Caco-2 (cell line): ENCODE data around the gene ENTPD7. TPM values are rescaled to one million over a fixed set of nuclear protein-coding genes. Genes with fewer than 3 reads are reported as not detected.

ENCODE experiments used
- BruUV-seq: library from RNA; stranded (reverse); fragments of 400-500 nt; replicated peaks from 2 replicates; lab custom pipeline; 2021; lab: Mats Ljungman, UMichigan
- CTCF ChIA-PET: fragments of 300-600 bp; sonication (Branson Sonifier 250); formaldehyde crosslinking; loops from one replicate; lab custom pipeline; 2022; ENCODE audit warnings: antibody characterized with exemption; lab: Charles Lee
- POLR2A ChIA-PET: fragments of 300-600 bp; sonication (Branson Sonifier 250); formaldehyde crosslinking; loops from one replicate; lab custom pipeline; 2022; ENCODE audit warnings: antibody characterized with exemption; lab: Charles Lee
- DNase-seq, 2 experiments: peaks; one replicate each; pipeline versions ENCODE4 v3.0.0 to v3.0.0-alpha.2; 2020 to 2022
- H3K27me3 ChIP-seq: replicated peaks from 2 replicates; pipeline ENCODE4 v1.6.0; 2011; ENCODE audit warnings: low read length; ENCODE audit not compliant: control insufficient read depth, insufficient read depth
- H3K36me3 ChIP-seq: 2 replicates; pipeline ENCODE4 v1.5.1; 2011; ENCODE audit warnings: low read length; ENCODE audit not compliant: control insufficient read depth, insufficient read depth
- H3K4me1 ChIP-seq: fragments of 250-450 bp; sonication (Bioruptor Pico); 2 replicates; pipeline ENCODE4 v1.5.1; 2020; ENCODE audit warnings: mild to moderate bottlenecking
- H3K4me3 ChIP-seq: 2 replicates; pipeline ENCODE4 v1.5.1; 2011; ENCODE audit warnings: low read depth, mild to moderate bottlenecking, control low read depth, low read length
- H3K9me3 ChIP-seq: fragments of 250-450 bp; sonication (Bioruptor Pico); 2 replicates; pipeline ENCODE4 v1.5.1; 2020; ENCODE audit warnings: mild to moderate bottlenecking, moderate library complexity
- H3K27ac Mint-ChIP-seq: one replicate; pipeline ENCODE4 v1.8.0; 2022; ENCODE audit warnings: mixed read lengths; ENCODE audit not compliant: unreplicated experiment
- H3K27me3 Mint-ChIP-seq: one replicate; pipeline ENCODE4 v1.8.0; 2022; ENCODE audit warnings: mixed read lengths; ENCODE audit not compliant: insufficient read depth, unreplicated experiment
- H3K36me3 Mint-ChIP-seq: one replicate; pipeline ENCODE4 v1.8.0; 2022; ENCODE audit warnings: mild to moderate bottlenecking, mixed read lengths; ENCODE audit not compliant: insufficient read depth, unreplicated experiment
- H3K4me1 Mint-ChIP-seq: one replicate; pipeline ENCODE4 v1.8.0; 2022; ENCODE audit warnings: low read depth, mixed read lengths; ENCODE audit not compliant: unreplicated experiment
- H3K4me3 Mint-ChIP-seq: one replicate; pipeline ENCODE4 v1.8.0; 2022; ENCODE audit warnings: mild to moderate bottlenecking, moderate library complexity, mixed read lengths; ENCODE audit not compliant: unreplicated experiment
- H3K9me3 Mint-ChIP-seq: one replicate; pipeline ENCODE4 v1.8.0; 2022; ENCODE audit warnings: mixed read lengths; ENCODE audit not compliant: unreplicated experiment
- intact Hi-C: fragments of 100-400 bp; cut with micrococcal nuclease; formaldehyde crosslinking; loops from one replicate; pipeline ENCODE4 v1.10.0; 2022; ENCODE audit not compliant: unreplicated experiment
- total RNA-seq: library from RNA; stranded (reverse); gene quantifications from 2 replicates; pipeline ENCODE4 v1.2.3, GENCODE V29; 2022
- TF ChIP-seq, protein P1 (sequence below), 2 experiments: fragments of 200-600 bp in 1 of 2; IDR thresholded peaks; 1 replicate in 1 of 2; 2 replicates in 1 of 2; pipeline versions ENCODE4 v1.5.1 to v1.8.0; 2011 to 2022; ENCODE audit warnings: antibody characterized with exemption in 1 of 2, control low read depth in 1 of 2, inconsistent platforms in 1 of 2, low read depth in 1 of 2, low read length in 1 of 2, mild to moderate bottlenecking in 1 of 2, moderate library complexity in 1 of 2; ENCODE audit not compliant: insufficient read depth in 1 of 2, severe bottlenecking in 1 of 2, unreplicated experiment in 1 of 2

ENTPD7 gene
- total RNA-seq, 1 experiment from 2014 or later: 36.0 TPM

DNA sequence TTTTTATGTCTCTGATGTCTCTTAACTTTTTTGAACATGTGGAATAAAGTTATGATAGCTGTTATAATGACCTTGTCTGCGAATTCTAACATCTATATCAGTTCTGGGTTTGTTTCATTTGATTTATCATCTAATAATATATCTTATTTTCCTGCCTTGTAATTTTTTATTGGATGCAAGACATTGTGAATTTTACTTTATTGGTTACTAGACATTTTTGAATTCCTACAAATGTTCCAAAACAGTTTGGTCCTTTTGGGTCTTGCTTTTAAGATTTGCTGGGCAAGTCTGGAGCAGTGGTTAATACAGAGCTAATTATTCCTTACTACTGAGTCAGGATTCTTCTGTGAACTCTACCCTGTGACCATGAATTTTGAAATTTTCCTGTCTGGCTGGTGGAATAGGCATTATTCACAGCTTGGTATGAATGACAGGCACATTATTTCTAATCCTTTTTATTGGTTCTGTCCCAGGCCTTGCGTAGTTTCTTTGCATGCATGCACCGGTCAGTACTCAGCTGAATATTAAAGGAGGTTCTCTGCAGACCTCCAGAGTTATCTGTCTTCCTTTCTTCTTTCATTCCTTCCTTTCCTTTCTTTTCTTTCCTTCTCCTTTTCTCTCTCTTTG lies 81.7 kb downstream of the ENTPD7 start:
- DNase-seq: no peak
- ChIA-PET CTCF (no interaction called here), POLR2A (no interaction called here)
- TF ChIP-seq, protein P1, sequence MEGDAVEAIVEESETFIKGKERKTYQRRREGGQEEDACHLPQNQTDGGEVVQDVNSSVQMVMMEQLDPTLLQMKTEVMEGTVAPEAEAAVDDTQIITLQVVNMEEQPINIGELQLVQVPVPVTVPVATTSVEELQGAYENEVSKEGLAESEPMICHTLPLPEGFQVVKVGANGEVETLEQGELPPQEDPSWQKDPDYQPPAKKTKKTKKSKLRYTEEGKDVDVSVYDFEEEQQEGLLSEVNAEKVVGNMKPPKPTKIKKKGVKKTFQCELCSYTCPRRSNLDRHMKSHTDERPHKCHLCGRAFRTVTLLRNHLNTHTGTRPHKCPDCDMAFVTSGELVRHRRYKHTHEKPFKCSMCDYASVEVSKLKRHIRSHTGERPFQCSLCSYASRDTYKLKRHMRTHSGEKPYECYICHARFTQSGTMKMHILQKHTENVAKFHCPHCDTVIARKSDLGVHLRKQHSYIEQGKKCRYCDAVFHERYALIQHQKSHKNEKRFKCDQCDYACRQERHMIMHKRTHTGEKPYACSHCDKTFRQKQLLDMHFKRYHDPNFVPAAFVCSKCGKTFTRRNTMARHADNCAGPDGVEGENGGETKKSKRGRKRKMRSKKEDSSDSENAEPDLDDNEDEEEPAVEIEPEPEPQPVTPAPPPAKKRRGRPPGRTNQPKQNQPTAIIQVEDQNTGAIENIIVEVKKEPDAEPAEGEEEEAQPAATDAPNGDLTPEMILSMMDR (IDR thresholded peaks at IDR 0.05; ENCODE audit: insufficient read depth in 1 of 2, low read depth in 1 of 2, low read length in 1 of 2, severe bottlenecking in 1 of 2, unreplicated experiment in 1 of 2): no peak
- BruUV-seq: no TSS peak
- Histone ChIP-seq H3K4me1 (no peaks in the 10 kb centered on the region), H3K36me3 (peaks cover 1% of the 10 kb centered on the region), H3K27me3 (no peaks in the 10 kb centered on the region), H3K9me3 (peaks cover 6% of the 10 kb centered on the region; the same call in 1 of the 2 replicates), H3K4me3 (no peak overlapping the region)
- H3K27ac Mint-ChIP-seq: no peak overlapping the region
- no peaks in the 10 kb centered on the region for H3K27me3 Mint-ChIP-seq
- H3K4me1 Mint-ChIP-seq: no peaks in the 10 kb centered on the region
- intact Hi-C loops: no loop called here
- peaks cover 82% of the 10 kb centered on the region for H3K36me3 Mint-ChIP-seq
- no peak overlapping the region for H3K4me3 Mint-ChIP-seq
- H3K9me3 Mint-ChIP-seq: peaks cover 33% of the 10 kb centered on the region

DNA sequence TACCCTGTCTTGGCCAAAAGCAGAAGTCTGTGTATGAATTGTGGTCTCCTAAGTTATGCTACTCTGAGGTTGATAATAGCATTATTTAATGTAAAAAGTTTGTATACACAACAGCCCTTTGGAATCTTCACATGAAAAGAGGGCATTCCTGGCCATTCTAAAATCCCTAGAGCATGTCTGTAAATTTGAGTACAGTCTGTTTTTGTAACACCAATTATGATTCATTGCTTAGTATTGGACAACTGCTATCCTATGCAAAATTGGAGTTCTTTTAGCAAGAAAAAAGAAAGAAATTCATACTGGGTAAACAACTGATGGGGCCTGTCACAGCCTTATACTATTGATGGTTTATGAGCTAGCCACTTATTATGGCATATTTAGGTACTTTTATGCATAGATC lies 82.9 kb downstream of the ENTPD7 start:
- Histone ChIP-seq H3K4me3 (no peak overlapping the region), H3K27me3 (no peaks in the 10 kb centered on the region), H3K4me1 (no peaks in the 10 kb centered on the region), H3K9me3 (peaks cover 6% of the 10 kb centered on the region; the same call in 1 of the 2 replicates), H3K36me3 (peaks cover 1% of the 10 kb centered on the region)
- DNase-seq: no peak
- ChIA-PET POLR2A (no interaction called here), CTCF (no interaction called here)
- peaks cover 33% of the 10 kb centered on the region for H3K9me3 Mint-ChIP-seq
- H3K4me3 Mint-ChIP-seq: no peak overlapping the region
- H3K27me3 Mint-ChIP-seq: no peaks in the 10 kb centered on the region
- intact Hi-C loops: no loop called here
- H3K27ac Mint-ChIP-seq: no peak overlapping the region
- H3K36me3 Mint-ChIP-seq: peaks cover 70% of the 10 kb centered on the region
- BruUV-seq: no TSS peak
- no peaks in the 10 kb centered on the region for H3K4me1 Mint-ChIP-seq
- TF ChIP-seq, protein P1 (IDR thresholded peaks at IDR 0.05; ENCODE audit: insufficient read depth in 1 of 2, low read depth in 1 of 2, low read length in 1 of 2, severe bottlenecking in 1 of 2, unreplicated experiment in 1 of 2): no peak

DNA sequence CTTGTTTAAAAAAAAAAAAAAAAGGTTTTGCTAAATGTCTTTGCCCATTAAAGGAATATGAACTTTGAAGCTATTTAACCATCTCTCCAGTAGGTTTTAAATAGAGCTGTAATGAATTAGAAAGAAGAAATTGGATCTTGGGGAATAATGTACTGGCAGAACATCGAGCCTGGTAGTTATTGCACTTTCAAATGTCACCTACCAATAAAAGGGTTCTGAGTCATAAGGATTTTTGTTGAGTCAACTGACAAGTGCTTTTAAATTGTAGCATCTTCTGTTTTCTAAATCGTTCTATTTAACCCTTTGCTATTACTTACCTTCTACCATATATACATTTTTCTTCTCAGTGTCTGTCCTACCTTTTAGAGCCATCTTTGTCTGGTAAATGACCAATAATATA lies 83.4 kb downstream of the ENTPD7 start:
- BruUV-seq: no TSS peak
- peaks cover 66% of the 10 kb centered on the region for H3K36me3 Mint-ChIP-seq
- no peaks in the 10 kb centered on the region for H3K4me1 ChIP-seq
- no peak overlapping the region for H3K4me3 Mint-ChIP-seq
- H3K27ac Mint-ChIP-seq: no peak overlapping the region
- H3K4me3 ChIP-seq: no peak overlapping the region
- CTCF ChIA-PET: no interaction called here
- intact Hi-C loops: no loop called here
- H3K9me3 Mint-ChIP-seq: peaks cover 33% of the 10 kb centered on the region
- peaks cover 1% of the 10 kb centered on the region for H3K36me3 ChIP-seq
- no peaks in the 10 kb centered on the region for H3K27me3 Mint-ChIP-seq
- no peaks in the 10 kb centered on the region for H3K27me3 ChIP-seq
- no peaks in the 10 kb centered on the region for H3K4me1 Mint-ChIP-seq
- DNase-seq: no peak
- TF ChIP-seq, protein P1 (IDR thresholded peaks at IDR 0.05; ENCODE audit: insufficient read depth in 1 of 2, low read depth in 1 of 2, low read length in 1 of 2, severe bottlenecking in 1 of 2, unreplicated experiment in 1 of 2): no peak
- H3K9me3 ChIP-seq: peaks cover 6% of the 10 kb centered on the region; the same call in 1 of the 2 replicates
- POLR2A ChIA-PET: interaction anchor here (0.6 kb wide), 2 partner anchors 10 to 11 kb away, joined by 3 to 6 read pairs; partner anchors contain the start of genes COX15 and CUTC
